ENCODE measurements around the gene TCF25. TPM values are rescaled to one million over a fixed set of nuclear protein-coding genes. Genes with fewer than 3 reads are reported as not detected.

Gene TCF25
- total and polyA plus RNA-seq, 2 experiments from 2014 or later: 130 to 206 TPM

- H4K20me1 ChIP-seq (ENCODE audit: insufficient read depth, poor library complexity, severe bottlenecking): no peaks in the 10 kb centered on the region
- H3K79me2 ChIP-seq: no peaks in the 10 kb centered on the region
- no peak for TF ChIP-seq CTCF (IDR thresholded peaks at IDR 0.05; ENCODE audit: poor library complexity)
- no peak for TF ChIP-seq EZH2phosphoT487 (IDR thresholded peaks at IDR 0.05; ENCODE audit: low read depth, severe bottlenecking, unreplicated experiment)
- no peak for TF ChIP-seq EZH2 (IDR thresholded peaks at IDR 0.05; ENCODE audit: borderline replicate concordance)
- no peaks in the 10 kb centered on the region for H3K9me2 ChIP-seq (replicated peaks; ENCODE audit: insufficient read depth)
- H3K4me3 ChIP-seq: no peak overlapping the region
- no peak overlapping the region for H3K27ac ChIP-seq
- H2AFZ ChIP-seq: no peak overlapping the region
- no peak for DNase-seq (ENCODE audit: low spot score)
- H3K36me3 ChIP-seq (replicated peaks; ENCODE audit: insufficient read depth, low read depth): no peaks in the 10 kb centered on the region
- H3K9me3 ChIP-seq (ENCODE audit: low read depth): no peaks in the 10 kb centered on the region
- peaks cover 12% of the 10 kb centered on the region for H3K4me1 ChIP-seq (ENCODE audit: insufficient read depth)
- H3K27me3 ChIP-seq: no peaks in the 10 kb centered on the region
- WGBS (ENCODE audit: low lambda C conversion rate, missing lambda C conversion rate): 85% methylated on average over 40 of the region's 40 CpGs
- H3K4me2 ChIP-seq: no peak overlapping the region
Measured at GRCh38 chr16:89915303-89916232, 42.2 kb downstream of the TCF25 start.

- no peaks in the 10 kb centered on the region for H3K9me3 ChIP-seq (ENCODE audit: low read depth)
- H3K9me2 ChIP-seq (replicated peaks; ENCODE audit: insufficient read depth): no peaks in the 10 kb centered on the region
- TF ChIP-seq CTCF (IDR thresholded peaks at IDR 0.05; ENCODE audit: poor library complexity) (no peak), EZH2phosphoT487 (IDR thresholded peaks at IDR 0.05; ENCODE audit: low read depth, severe bottlenecking, unreplicated experiment) (no peak), EZH2 (IDR thresholded peaks at IDR 0.05; ENCODE audit: borderline replicate concordance) (no peak)
- H3K79me2 ChIP-seq: no peaks in the 10 kb centered on the region
- peak overlapping the region; percentile 23 for H3K4me3 ChIP-seq
- peaks cover 20% of the 10 kb centered on the region for H3K4me1 ChIP-seq (ENCODE audit: insufficient read depth)
- H4K20me1 ChIP-seq (ENCODE audit: insufficient read depth, poor library complexity, severe bottlenecking): no peaks in the 10 kb centered on the region
- no peaks in the 10 kb centered on the region for H3K27me3 ChIP-seq
- no peaks in the 10 kb centered on the region for H3K36me3 ChIP-seq (replicated peaks; ENCODE audit: insufficient read depth, low read depth)
- H2AFZ ChIP-seq: peak overlapping the region; percentile 69
- peak; percentile 86 for DNase-seq (ENCODE audit: low spot score)
- whole genome bisulfite sequencing (ENCODE audit: low lambda C conversion rate, missing lambda C conversion rate): 2% methylated on average over 38 of the region's 39 CpGs
- H3K27ac ChIP-seq: peak overlapping the region; percentile 47
- H3K4me2 ChIP-seq: peak overlapping the region; percentile 94
Measured at GRCh38 chr16:89917773-89918452, 44.5 kb downstream of the TCF25 start.

GRCh38 chr16:89918453-89919347 lies 45.3 kb downstream of the TCF25 start, which contains the start of gene MC1R:
MC1R (plus strand) TSS chr16:89918862; CDS start chr16:89919259, 397 bp downstream.
- peaks cover under 1% of the 10 kb centered on the region for H3K27me3 ChIP-seq
- H3K4me3 ChIP-seq: peak within 1 kb of the TSS; percentile 23
- H3K36me3 ChIP-seq (replicated peaks; ENCODE audit: insufficient read depth, low read depth): no peaks in the 10 kb centered on the region
- peaks cover 2% of the 10 kb centered on the region for H3K79me2 ChIP-seq
- H3K27ac ChIP-seq: peak within 1 kb of the TSS; percentile 47
- 13% methylated on average over 22 of the region's 23 CpGs for WGBS (ENCODE audit: low lambda C conversion rate, missing lambda C conversion rate)
- no peaks in the 10 kb centered on the region for H4K20me1 ChIP-seq (ENCODE audit: insufficient read depth, poor library complexity, severe bottlenecking)
- DNase-seq (ENCODE audit: low spot score): peak; percentile 72
- no peak for TF ChIP-seq EZH2 (IDR thresholded peaks at IDR 0.05; ENCODE audit: borderline replicate concordance)
- TF ChIP-seq EZH2phosphoT487 (IDR thresholded peaks at IDR 0.05; ENCODE audit: low read depth, severe bottlenecking, unreplicated experiment): no peak
- peak; percentile 50 for TF ChIP-seq CTCF (IDR thresholded peaks at IDR 0.05; ENCODE audit: poor library complexity)
- peak within 1 kb of the TSS; percentile 94 for H3K4me2 ChIP-seq
- peak within 1 kb of the TSS; percentile 69 for H2AFZ ChIP-seq
- no peaks in the 10 kb centered on the region for H3K9me2 ChIP-seq (replicated peaks; ENCODE audit: insufficient read depth)
- no peaks in the 10 kb centered on the region for H3K9me3 ChIP-seq (ENCODE audit: low read depth)
- peaks cover 23% of the 10 kb centered on the region for H3K4me1 ChIP-seq (ENCODE audit: insufficient read depth)

All from hepatocyte (in vitro differentiated cells).